ENCODE measurements around the gene YPEL3.
A peak's percentile ranks its signal among the peaks of the same experiment; 100 is the strongest.

Gene YPEL3

GRCh38 chr16:30090610-30091331 lies 5.2 kb downstream of the YPEL3 start:
- DNase-seq (ENCODE audit: low read depth): no peak

GRCh38 chr16:30088832-30089624 lies 7.0 kb downstream of the YPEL3 start:
- no peak for DNase-seq (ENCODE audit: low read depth)

GRCh38 chr16:30088237-30088831 lies 7.7 kb downstream of the YPEL3 start:
- no peak for DNase-seq (ENCODE audit: low read depth)

GRCh38 chr16:30087181-30087898 lies 8.7 kb downstream of the YPEL3 start:
- DNase-seq (ENCODE audit: low read depth): no peak

GRCh38 chr16:30086291-30087140 lies 9.5 kb downstream of the YPEL3 start:
- DNase-seq (ENCODE audit: low read depth): no peak

GRCh38 chr16:30085820-30086219 lies 10.2 kb downstream of the YPEL3 start:
- no peak for DNase-seq (ENCODE audit: low read depth)

GRCh38 chr16:30085247-30085646 lies 10.8 kb downstream of the YPEL3 start:
- DNase-seq (ENCODE audit: low read depth): no peak

- no peak for DNase-seq (ENCODE audit: low read depth)
Observed at GRCh38 chr16:30084816-30085159, 11.2 kb downstream of the YPEL3 start.

GRCh38 chr16:30084096-30084815 lies 11.8 kb downstream of the YPEL3 start:
- DNase-seq (ENCODE audit: low read depth): no peak

- DNase-seq (ENCODE audit: low read depth): no peak
Observed at GRCh38 chr16:30083216-30084055, 12.6 kb downstream of the YPEL3 start.

GRCh38 chr16:30082545-30083090 lies 13.4 kb downstream of the YPEL3 start:
- DNase-seq (ENCODE audit: low read depth): no peak

- DNase-seq (ENCODE audit: low read depth): no peak
Observed at GRCh38 chr16:30079480-30079879, 16.5 kb downstream of the YPEL3 start.

GRCh38 chr16:30078744-30079143 lies 17.3 kb downstream of the YPEL3 start:
- no peak for DNase-seq (ENCODE audit: low read depth)

GRCh38 chr16:30077656-30078055 lies 18.4 kb downstream of the YPEL3 start:
- DNase-seq (ENCODE audit: low read depth): no peak

- DNase-seq (ENCODE audit: low read depth): no peak
Observed at GRCh38 chr16:30076276-30076791, 19.7 kb downstream of the YPEL3 start.

- peak; percentile 81 for DNase-seq (ENCODE audit: low read depth)
Observed at GRCh38 chr16:30075503-30076275, 20.3 kb downstream of the YPEL3 start, which contains the start of gene PPP4C. PPP4C (plus strand) TSS chr16:30075994; CDS start chr16:30076378, 384 bp downstream.

GRCh38 chr16:30070490-30070889 lies 25.5 kb downstream of the YPEL3 start:
- DNase-seq (ENCODE audit: low read depth): no peak
